ENCODE measurements around the gene GABRR3. TPM values are rescaled to one million over a fixed set of nuclear protein-coding genes. Genes with fewer than 3 reads are reported as not detected.

Gene GABRR3
- not detected in 2 replicates for total RNA-seq

DNA sequence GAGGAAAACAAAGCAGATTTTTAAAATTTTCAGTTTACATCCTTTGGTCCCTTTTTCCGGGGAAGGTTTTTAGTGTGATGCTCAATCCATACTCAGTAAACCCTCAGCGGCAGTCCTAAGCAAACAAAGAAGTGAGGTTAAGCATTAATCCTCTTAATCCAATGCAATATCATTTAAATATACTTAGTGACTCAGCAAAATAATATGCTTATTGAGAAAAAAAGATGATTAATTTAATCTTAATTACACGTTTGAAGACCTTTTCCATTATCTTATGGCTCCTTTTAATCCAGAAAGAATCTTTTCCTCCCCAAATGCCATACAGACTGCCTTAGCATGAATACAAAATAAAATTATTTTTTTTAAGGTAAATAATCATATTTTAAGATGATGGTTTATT, at the start of gene GABRR3:
Gene GABRR3, minus strand, starts transcription at position 108 of the 400 bp plus-strand sequence. CDS start 328 bp downstream, outside the sequence.

DNA sequence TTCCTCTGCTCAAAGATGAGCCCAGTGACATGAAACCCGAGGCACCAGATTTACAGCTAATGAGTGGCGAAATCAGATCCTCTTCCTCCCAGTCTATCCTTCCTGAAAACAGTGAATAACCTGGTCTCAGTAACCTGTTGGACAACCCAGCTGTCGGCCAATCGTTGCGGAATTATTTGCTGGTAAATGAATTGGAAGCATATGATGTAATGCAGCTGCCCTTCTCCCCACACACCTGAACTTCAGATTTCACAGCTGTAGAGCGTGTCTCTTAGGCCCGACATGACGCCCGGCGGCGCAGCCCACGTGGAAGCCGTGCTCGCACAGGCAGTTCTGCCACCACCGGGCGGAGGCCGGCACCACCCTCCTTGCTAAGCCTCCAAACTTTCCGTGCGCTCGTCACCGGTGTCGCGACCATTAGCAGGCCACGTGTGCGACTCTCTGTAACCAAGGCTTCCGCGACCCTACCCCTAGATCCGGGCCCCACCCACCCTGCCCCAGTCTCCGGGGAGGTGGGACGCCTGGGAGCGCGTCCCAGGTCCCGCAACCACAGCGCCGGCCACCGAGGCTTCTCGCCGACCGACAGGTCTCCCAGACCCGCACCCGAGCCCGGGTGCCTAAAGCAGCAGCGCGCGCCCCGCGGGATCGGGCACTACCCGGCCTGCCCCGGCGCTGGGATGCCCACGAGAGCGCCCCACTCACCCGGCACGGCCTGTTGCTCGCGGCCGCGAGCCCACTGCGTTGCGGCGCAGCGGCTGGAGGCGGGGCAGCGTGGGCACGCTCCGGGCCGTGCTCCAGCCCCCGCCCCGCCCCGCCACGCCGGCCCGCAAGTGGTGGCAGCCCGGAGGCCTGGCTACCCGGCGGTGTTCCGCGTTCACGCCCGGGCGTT, 63.2 kb downstream of the GABRR3 start, which contains the start of gene RIOX2:
Gene RIOX2, minus strand, starts transcription at position 753 of the 889 bp plus-strand sequence. CDS start 4,838 bp downstream, outside the sequence.

Other genes starting within 250 kb of the GABRR3 start
- gene CRYBG3, start 213.3 kb downstream of the GABRR3 start, total RNA-seq = 21.9 and 40.4 TPM in 2 replicates
- 17.6 and 44.7 TPM in 2 replicates for gene RIOX2, start 62.9 kb downstream of the GABRR3 start, total RNA-seq
- not detected in 2 replicates for gene OR5AC2, start 51.9 kb upstream of the GABRR3 start, total RNA-seq
- gene OR5H1, start 95.4 kb upstream of the GABRR3 start, total RNA-seq = not detected in 2 replicates
- not detected in 2 replicates for gene OR5H14, start 112.2 kb upstream of the GABRR3 start, total RNA-seq
- not detected in 2 replicates for gene OR5H15, start 131.4 kb upstream of the GABRR3 start, total RNA-seq
- gene OR5H6, start 228.9 kb upstream of the GABRR3 start, total RNA-seq = not detected in 2 replicates
- gene OR5H2, start 247.2 kb upstream of the GABRR3 start, total RNA-seq = not detected in 2 replicates